ENCODE measurements around the gene BDH2. TPM values are rescaled to one million over a fixed set of nuclear protein-coding genes. Genes with fewer than 3 reads are reported as not detected.

BDH2 gene
- total and polyA plus RNA-seq, 2 of the 4 experiments (the other 2 are of a cell fraction) = 49.7 to 52.2 TPM

- in situ Hi-C loops (cut with MboI; ENCODE audit: low sequenced_read_pairs) (no loop called here), intact Hi-C loops (cut with micrococcal nuclease) (no loop called here), dilution Hi-C loops (cut with HindIII; ENCODE audit: low sequenced_read_pairs, unreplicated experiment) (no loop called here)
- Histone ChIP-seq H3K4me3 (ENCODE audit: insufficient read depth, low read depth, low read length) (no peak overlapping the region), H4K5ac (ENCODE audit: low read depth, low read length) (no peak overlapping the region), H3K23ac (ENCODE audit: low read depth, low read length) (no peak overlapping the region), H4K20me1 (ENCODE audit: insufficient read depth, low read length) (no peaks in the 10 kb centered on the region), H3K36me3 (ENCODE audit: control insufficient read depth, insufficient read depth, low read length) (0 out of 2 replicates have a peak, but pooled peaks cover 2% of the 10 kb centered on the region), H2AK5ac (ENCODE audit: low read depth, low read length) (no peak overlapping the region), H4K8ac (ENCODE audit: low read depth in 2 of 2, low read length in 2 of 2) (no peak overlapping the region), H3K4me2 (ENCODE audit: low read depth, low read length) (no peak overlapping the region), H3K79me1 (ENCODE audit: low read depth in 1 of 2, low read length in 2 of 2) (no peaks in the 10 kb centered on the region), H3K9me3 (ENCODE audit: control insufficient read depth, insufficient read depth, low read length) (no peaks in the 10 kb centered on the region), H2AFZ (replicated peaks; ENCODE audit: low read length, poor library complexity) (no peak overlapping the region), H2BK15ac (ENCODE audit: low read depth, low read length) (no peak overlapping the region), H3K9ac (ENCODE audit: low read depth, low read length) (no peak overlapping the region), H3K9me1 (ENCODE audit: insufficient read depth, low read length) (0 out of 2 replicates have a peak, but pooled peaks cover 2% of the 10 kb centered on the region), H3K4ac (ENCODE audit: low read depth, low read length) (no peak overlapping the region), H3K27ac (ENCODE audit: insufficient read depth, low read length) (no peak overlapping the region), H2BK20ac (ENCODE audit: low read depth, low read length) (no peak overlapping the region), H3K27me3 (ENCODE audit: control insufficient read depth, insufficient read depth, low read length) (no peaks in the 10 kb centered on the region), H3K14ac (replicated peaks; ENCODE audit: low read depth, low read length) (no peak overlapping the region), H2BK5ac (ENCODE audit: low read depth, low read length, poor library complexity, severe bottlenecking) (no peak overlapping the region), H2AK9ac (replicated peaks; ENCODE audit: low read depth, low read length, poor library complexity) (no peak overlapping the region), H4K91ac (ENCODE audit: insufficient read depth, low read depth, low read length) (no peak overlapping the region), H2BK120ac (ENCODE audit: low read depth, low read length) (no peak overlapping the region), H3K18ac (ENCODE audit: low read depth, low read length) (no peak overlapping the region), H3K4me1 (ENCODE audit: control insufficient read depth, insufficient read depth, low read length) (no peaks in the 10 kb centered on the region; the same call in 1 of the 2 replicates), H3K56ac (ENCODE audit: extremely low read depth, insufficient read depth, low read length) (no peak overlapping the region)
- DNase-seq (peak; percentile 32), ATAC-seq (ENCODE audit: low read depth) (peak; percentile 62)
- ChIA-PET CTCF (no interaction called here), POLR2A (ENCODE audit: unreplicated experiment) (no interaction called here)
- BruUV-seq (replicated peaks) = no TSS peak
- WGBS, 2 experiments (ENCODE audit: extremely low coverage in 2 of 2, insufficient read length in 1 of 2) = no CpG with 5 or more reads among the region's 1 CpG
- no peak for TF ChIP-seq RFX5 (IDR thresholded peaks at IDR 0.05; ENCODE audit: low read depth, low read length)
- no peak for TF ChIP-seq ELK1 (IDR thresholded peaks at IDR 0.05; ENCODE audit: borderline replicate concordance, low read depth, low read length)
- no peak for TF ChIP-seq USF2 (IDR thresholded peaks at IDR 0.05; ENCODE audit: low read depth, low read length)
- no peak for TF ChIP-seq BHLHE40 (IDR thresholded peaks at IDR 0.05; ENCODE audit: low read depth, low read length)
- TF ChIP-seq MXI1 (IDR thresholded peaks at IDR 0.05; ENCODE audit: borderline replicate concordance, low read depth, low read length) = no peak
- TF ChIP-seq POLR2A (IDR thresholded peaks at IDR 0.05; ENCODE audit: low read depth, low read length) = no peak
- TF ChIP-seq SMC3 (IDR thresholded peaks at IDR 0.05; ENCODE audit: low read depth, low read length) = no peak
- no peak for TF ChIP-seq RCOR1 (IDR thresholded peaks at IDR 0.05; ENCODE audit: insufficient replicate concordance, low read length)
- TF ChIP-seq FOS (IDR thresholded peaks at IDR 0.05; ENCODE audit: low read depth, low read length) = no peak
- TF ChIP-seq NFE2L2 (IDR thresholded peaks at IDR 0.05; ENCODE audit: low read depth, low read length) = no peak
- no peak for TF ChIP-seq CTCF (conservative IDR thresholded peaks at IDR 0.05; ENCODE audit: low read depth, low read length)
- TF ChIP-seq CHD1 (IDR thresholded peaks at IDR 0.05; ENCODE audit: low read depth, low read length) = no peak
- no peak for TF ChIP-seq RAD21 (IDR thresholded peaks at IDR 0.05; ENCODE audit: low read length)
These were observed 37.8 kb upstream of the BDH2 start for GRCh38 chr4:103137446-103137827.

All from IMR-90 (cell line).